ENCODE measurements around the gene WARS2.

WARS2 gene

DNA sequence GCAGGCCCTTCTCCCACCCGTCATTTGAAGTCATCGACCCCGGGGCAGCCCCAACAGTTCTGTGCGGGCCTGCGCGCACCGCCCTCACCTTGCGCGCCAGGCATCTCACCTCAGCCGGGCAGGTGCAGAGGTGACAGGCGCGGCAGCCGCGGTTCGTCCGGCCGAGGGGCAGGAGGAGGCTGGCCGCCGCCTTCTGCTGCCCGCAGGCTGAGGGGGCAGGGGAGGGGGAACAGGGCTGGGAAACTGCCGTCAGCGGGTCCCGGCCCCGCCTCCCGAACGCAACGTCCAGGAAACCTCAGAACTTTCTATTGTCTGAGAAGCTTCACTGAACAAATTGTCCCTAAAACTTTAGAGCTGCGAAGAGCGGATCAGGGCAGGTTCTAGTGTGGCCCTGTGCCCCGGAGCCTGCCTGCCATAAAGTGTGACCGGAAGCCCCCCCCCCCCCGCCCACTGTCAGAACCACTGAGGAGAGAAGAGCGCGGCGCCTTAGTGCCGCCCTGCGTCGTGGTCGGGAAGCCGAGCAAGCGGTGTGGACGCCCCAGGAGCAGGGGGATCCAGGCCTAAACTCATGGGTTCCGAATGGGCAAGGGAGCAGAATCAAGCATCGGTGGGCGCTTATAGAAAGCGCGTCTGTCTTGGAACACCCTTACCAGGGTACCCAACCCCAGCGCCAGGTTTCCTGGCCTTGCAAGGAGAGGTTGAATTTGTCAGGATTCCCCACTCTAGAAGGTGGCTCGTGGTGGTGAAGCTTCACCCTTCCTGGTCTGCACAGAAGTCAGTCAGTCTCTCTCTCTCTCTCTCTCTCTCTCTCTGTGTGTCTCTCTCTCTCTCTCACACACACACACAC lies 139.0 kb downstream of the WARS2 start:
- DNase-seq (ENCODE audit: extremely low read depth in 1 of 2, low read depth in 1 of 2), result no peak

DNA sequence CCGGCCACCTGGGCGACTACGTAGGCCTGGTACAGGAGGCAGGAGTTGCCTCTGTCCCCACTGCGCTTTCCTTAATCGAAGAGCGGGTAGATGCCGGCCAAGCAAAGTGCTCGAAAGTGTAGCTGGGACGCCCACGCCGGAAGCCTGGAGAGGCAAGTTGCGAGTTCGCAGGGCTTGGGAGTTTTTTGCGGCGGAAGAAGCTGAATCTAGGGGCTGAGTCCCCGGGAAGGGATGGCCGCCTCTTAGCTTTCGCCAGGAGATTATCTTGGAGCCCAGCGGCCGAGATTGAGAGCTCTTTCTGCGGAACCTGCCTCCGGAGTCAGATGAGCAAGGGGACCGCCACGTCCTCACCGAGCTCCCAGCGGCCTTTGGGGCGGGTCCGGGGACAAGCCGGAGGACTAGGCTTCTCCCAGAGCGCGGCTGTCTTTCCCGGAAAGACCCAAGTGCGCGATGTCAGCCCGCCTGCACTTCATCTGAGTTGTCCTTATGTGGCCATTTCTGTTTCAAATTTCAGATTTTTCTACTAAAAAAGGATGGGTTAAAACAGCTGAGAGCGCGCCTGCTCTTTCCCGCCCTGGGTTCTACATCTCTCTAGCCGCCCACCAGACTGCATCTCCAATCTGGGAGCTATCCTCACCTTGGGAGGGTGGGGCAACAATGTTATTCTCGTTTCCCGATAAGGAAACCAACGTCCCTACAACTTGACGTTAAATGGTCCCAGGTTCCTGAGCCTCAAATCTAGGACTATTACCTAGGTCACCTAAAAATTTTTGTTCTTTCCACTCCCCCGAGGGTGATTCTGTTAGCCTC lies 139.9 kb downstream of the WARS2 start:
- no peak for DNase-seq (ENCODE audit: extremely low read depth in 1 of 2, low read depth in 1 of 2)

DNA sequence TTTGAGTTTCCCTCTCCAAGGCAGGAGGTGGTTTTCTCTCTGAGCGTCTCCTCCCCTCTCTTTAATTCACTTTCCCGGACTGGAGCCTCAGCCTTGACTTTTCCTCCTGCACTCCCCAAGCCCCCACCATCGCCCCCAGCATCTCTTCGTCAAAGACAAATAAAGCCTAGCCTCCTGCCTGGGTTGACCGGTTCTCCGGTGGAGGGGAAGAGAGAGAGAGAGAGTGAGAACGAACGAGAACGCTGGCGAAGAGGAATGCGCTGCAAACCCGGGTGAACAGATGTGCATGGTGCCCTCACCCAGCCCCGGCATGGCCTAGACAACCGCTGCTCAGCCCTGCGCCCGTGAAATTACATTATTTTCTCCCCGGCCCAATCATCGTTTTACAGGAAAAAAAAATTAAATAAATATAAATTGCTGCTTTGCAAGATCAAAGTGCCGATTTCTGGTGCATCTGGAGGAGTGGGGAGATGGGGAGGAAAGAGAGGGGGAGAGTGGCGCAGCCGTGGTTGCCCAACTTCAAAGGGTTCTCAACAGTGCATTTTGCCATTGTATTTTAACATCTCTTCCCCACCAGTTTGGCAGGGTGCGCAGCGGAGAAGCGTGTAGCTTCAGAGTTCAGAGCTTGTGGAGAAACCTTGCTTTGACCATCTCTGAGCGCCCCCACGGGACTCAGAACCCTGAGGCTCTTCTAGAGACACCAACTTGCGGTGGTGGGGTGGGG lies 140.9 kb downstream of the WARS2 start:
- DNase-seq (ENCODE audit: extremely low read depth in 1 of 2, low read depth in 1 of 2), result no peak

DNA sequence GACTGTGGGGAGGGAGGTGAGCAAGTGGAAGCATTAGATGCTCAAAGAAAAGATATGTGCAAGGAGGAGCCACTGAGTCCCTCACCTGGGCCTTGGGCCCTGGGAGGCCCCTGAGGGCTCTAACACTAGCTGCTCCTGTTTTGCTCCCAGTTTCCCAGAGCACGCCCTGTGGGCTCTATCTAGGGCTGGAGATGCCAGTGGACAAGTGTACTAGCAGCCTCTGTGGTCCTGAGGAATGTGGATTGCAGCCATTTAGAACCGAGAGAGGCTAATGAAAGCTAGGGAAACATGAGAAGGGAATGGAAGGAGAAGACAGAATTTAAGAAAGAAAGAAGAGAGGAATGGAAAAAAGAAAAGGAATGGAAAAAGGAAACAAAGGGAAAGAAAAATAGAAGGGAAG lies 142.3 kb downstream of the WARS2 start:
- no peak for DNase-seq (ENCODE audit: extremely low read depth in 1 of 2, low read depth in 1 of 2)

DNA sequence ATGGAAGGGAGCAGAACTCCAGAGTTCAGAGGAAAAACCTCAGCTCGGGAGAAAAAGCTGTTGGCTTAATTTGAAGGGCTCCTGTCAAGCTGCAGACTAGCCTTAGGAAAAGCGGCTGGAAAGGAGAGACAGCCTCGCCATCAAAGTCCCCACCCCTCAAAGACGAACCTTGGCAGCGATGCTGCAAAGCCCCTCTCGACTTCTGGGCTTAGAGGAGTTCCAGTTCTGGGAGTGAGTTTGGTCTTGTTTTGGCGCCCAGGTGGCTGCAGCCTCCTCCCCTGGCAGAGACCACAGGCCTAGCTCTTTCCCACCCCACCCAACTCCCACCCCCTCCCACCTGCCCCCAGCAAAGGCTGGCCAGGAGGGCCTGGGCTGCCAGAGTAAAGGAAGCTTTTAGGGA lies 143.2 kb downstream of the WARS2 start:
- DNase-seq (ENCODE audit: extremely low read depth in 1 of 2, low read depth in 1 of 2), result no peak

DNA sequence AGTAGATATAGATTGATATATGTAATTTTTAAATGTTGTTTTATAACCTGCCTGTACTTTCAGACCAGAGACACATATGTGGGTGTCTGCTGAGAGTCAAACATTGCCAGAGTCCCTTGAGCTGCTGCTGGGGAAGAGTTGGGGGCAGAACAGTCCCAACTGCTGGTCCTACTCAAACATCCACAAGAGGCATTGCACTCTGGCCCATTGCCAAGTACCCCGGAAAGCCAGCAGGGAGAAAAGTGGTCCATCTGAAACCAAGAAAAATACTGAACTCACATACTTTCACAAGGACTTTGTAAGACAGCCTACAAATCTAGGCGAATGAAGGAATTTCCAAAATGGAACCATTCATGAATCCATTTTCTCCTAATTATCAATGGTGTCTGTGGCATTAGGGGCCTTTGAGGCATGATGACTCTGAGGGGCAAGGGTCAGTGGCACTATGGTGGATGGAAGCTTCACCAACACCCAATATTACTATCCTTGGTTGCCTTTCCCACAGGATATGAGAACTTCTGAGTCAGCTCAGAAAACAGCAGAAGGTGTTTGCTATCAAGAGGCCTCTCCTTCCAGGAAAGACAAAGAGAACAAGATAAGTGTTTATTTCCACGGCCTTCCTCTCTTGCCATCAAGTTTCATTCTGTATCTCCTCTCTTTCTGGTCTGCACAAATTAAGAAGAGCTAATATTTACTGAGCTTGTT lies 145.0 kb downstream of the WARS2 start:
- no peak for DNase-seq (ENCODE audit: extremely low read depth in 1 of 2, low read depth in 1 of 2)

DNA sequence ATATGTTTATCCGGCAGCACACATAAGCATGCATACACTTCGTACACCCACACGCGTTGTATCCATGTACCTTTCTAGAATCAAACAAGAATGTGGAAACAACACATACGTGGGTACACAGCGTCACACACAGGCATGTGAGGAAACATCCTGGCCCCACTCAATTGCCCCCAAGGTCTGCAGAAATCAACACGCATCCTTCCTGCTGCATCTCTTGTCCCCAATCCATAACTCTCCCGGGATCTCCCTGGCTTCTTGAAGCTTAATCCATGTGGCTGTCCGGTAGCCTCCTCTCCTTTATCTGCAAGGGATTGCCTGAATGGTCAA lies 146.8 kb downstream of the WARS2 start:
- no peak for DNase-seq (ENCODE audit: extremely low read depth in 1 of 2, low read depth in 1 of 2)

DNA sequence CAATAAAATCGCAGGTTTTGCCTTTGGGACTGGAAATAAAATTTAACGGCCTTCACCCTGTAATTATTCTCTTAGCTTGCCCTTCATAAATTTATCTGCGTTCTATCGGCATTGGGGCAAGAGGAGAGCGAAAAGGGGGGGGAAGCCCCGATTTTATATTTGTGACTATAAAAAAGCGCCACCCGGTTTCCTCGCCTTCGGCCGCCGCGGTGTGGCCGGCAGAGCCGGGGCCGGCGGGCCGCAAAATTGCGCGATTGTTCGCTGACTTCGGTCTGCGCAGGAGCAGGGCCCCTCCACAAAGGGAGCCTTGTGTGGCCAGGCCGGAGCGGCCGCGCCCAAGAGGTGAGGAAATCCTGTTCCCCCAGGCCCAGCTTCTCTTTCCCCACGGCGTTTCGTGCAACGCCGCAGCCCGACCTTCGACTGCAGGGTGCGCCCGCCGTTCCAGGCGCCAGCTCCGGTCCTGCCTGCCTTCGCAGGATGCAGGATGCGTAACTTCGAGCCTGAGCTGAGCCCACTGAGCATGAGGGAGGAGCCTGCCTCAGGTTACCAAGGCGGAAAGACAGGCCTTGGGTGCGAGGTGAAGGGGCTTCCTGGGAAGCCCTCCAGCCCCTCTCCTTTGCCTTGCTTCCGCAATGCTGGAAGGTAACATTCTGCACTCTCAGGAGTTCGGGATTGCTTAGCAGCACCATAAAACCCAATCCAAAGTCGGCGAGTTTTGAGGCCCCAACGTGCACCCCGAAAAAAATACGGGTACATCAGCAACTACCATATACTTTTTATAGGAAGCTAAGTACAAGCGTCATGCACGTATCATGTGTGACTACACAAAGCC lies 147.4 kb downstream of the WARS2 start:
- DNase-seq (ENCODE audit: extremely low read depth in 1 of 2, low read depth in 1 of 2), result no peak

DNA sequence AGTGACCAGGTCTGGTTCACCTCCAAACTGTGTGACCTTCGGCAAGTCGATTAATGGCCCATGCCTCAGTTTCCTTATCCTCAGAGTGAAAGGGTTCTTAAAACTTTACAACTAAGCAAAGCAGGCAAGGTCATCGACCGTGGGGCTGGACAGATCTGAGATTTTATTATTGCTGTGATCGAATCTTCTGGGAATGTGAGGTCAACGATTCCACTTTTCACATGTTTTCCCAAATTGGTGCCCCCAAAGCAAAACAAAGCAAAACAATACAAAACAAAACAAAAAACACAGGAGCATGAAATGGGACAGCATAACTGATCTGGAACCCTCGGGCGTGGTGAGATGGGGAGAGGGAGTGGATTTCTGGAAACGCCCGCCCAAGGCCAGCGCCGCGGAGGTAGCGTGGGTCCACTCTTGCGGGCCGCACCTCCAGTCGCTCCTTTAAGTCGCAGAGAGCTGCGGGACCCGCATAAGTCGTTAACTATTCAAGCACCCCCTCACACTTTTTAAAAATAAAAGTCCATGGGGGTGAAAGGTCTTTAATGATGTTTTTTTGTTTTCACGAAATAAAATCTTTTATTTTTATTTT lies 148.1 kb downstream of the WARS2 start:
- no peak for DNase-seq (ENCODE audit: extremely low read depth in 1 of 2, low read depth in 1 of 2)

DNA sequence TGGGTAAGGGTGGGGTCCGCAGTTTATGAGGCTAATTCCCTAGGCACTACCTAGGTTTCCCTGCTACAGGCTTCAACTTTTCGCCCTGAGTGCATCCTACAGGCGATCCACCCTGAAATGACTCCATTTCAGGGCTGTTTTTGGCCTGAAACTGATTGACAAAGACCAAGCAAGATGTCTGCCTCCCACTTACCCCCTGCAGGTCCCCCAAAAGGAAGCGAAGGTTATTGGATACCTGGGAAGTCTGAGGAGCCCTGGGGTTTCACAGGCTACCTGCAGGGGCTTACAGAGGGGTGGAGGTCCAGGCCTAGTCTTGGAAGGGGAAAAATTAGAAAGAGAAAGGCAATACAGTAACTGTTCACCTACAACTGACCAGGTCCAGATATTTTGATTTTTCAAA lies 149.0 kb downstream of the WARS2 start:
- no peak for DNase-seq (ENCODE audit: extremely low read depth in 1 of 2, low read depth in 1 of 2)

DNA sequence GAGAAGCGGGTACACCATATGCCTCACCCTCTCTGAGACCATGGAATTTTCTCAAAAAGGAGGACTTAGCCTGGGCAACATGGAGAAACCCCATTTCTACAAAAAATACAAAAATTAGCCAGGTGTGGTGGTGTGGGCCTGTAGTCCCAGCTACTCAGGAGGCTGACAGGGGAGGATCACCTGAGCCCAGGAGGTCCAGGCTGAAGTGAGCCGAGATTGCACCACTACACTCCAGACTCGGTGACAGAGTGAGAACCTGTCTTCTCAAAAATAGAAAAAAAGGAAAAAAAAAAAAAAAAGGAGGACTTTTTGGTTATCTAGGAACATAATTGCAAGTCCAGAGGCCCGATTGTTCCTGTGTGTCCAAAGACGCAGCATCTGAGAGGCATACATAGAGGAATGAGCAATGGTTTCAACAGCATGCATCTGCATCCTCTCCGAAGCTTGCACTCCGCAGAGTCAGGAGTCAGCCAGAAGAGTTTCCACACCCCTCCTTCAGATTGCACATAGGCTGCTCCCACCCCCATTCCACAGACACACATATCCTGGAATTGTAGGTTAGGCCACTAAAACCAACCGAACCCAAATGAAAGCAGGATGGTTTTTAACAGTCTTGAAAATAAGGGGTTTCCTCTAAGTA lies 149.8 kb downstream of the WARS2 start:
- DNase-seq (ENCODE audit: extremely low read depth in 1 of 2, low read depth in 1 of 2), result no peak

DNA sequence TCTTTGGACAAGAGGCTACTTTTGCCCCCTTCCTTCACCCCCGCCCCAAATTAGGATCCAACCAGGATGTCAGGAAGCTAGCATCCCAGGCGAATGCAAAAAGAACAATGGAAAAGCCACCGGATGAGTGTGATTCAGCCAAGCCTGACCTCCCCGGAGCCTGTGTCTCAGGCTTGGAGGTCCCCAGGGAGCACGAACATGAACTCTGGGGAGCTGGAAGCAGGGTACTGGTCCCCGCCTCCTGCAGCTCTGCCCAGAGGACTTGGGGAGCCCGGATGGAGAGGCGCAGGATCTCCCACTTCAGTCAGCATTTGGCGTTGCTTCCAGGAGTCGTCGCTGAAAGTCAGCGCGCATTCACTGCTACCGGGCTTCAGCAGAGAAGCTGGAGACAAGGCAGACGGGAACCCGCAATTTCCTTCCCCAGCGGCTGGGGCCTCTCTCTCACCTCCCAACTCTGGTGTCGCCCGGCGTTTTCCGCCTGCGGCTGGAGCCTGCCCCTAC lies 150.5 kb downstream of the WARS2 start:
- DNase-seq (ENCODE audit: extremely low read depth in 1 of 2, low read depth in 1 of 2), result no peak

DNA sequence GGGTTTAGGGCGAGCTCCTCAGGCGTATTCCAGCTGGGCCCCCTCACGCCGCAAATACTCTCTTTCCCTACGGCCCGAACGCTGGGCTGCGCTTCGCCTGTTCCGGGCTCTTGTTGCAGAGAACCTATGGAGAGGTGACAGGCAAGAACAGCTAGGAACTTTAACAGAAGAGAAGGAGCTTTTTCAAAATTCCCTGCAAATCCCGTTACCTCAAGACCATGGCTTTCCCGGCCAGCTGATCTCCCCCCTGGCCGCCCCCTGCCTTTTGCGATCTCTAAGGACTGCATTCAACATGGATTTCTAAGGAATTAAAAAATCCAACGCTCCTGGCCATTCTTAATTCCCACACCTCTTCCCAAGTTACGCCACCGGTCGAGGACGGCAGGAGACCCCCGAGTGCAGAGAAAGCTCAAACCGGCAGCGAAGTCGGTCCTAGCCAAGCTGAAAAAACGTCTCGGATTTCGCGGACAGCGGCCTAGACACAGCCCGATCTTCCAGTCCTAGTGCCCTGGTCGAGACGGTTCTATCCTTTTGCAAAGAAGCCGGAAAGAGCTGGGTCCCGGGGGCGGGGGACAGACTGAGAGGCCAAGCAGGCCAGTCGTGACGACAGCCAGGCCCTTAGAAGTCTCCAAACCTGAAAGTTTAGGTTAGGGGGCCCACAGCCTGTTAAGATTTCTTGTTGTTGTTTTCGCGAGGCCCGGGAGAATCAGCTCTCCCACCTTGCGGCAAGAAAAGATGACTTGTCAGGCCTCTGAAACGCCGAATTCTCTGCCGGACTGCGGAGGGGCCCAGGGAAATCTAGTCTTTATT lies 151.2 kb downstream of the WARS2 start:
- DNase-seq (ENCODE audit: extremely low read depth in 1 of 2, low read depth in 1 of 2), result no peak

DNA sequence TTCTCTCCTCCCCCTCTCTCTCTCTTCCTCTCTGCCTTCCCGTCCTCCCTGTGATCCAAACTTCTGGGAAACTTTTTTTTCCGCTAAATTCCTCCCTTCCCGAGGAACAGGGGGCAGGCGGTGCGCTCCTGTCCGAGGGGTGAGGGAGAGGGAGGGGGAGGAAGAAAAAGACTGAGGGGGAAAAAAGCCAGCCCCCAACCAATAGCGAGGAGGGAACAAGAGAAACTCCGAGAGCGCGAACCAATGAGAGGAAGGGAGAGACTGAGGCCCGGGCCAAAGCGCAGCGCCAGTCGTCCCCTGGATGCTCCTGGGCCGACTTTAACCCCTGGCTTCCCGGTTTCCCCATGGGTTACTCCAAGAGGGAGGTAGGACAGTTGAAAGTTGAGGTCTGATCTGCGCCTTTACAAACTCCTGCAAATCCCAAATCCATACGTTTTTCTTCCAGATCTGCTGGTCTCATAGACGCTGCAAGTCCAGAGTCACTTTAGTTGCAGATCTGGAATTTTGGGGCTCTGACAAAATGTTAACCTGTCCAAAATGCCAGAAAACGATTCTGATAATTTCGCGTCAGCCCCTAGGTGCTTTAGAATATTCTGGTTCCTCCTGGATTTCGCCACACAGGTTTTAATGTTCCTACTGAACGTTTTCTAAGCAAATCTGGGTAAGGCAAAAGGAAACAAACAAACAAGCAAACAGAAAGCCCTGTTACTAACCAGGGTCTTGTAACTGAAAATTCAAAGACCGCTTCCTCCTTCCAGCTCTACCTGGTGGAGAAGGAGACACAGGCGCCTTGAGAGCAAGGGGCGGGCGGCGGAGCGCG lies 152.1 kb downstream of the WARS2 start, which contains the start of gene TBX15:
Gene TBX15 (minus strand): TSS at position 158 of the 820 bp plus-strand sequence. CDS start 548 bp downstream, outside the sequence.
- no peak for DNase-seq (ENCODE audit: extremely low read depth in 1 of 2, low read depth in 1 of 2)

DNA sequence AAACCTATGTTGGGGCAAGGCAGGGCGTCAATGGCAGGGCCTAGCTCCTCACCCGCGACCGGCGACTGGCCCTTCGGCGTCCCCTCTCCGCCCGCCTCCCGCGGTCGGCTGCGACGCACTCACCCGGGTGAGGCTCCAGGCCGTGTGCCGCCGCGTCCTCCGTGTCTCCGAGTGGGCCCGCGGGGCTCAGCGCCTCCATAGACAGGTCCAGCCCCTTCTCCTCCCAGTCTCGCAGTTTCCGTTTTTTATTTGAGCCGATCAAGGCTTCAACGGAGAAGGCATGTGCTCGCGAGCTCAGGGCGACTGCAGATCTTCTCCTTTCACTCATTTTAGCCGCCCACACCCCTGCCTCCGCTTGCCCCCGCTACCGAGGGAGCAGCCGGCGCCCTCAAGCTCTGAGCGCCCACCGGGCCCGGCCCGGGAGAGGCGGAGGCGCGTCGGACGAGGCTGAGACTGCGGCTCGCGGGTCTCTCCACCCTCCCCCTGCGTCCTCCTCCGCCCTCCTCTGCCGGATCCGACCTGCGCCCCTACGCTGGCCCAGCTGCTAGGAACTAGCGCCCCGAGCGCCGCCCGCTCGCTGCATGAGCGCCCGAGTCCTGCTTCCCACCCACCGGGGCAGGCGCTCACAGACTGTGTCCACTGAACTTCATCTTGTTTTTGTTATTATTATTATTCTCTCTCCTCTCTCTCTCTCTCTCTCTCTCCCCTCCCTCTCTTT lies 152.8 kb downstream of the WARS2 start:
- no peak for DNase-seq (ENCODE audit: extremely low read depth in 1 of 2, low read depth in 1 of 2)

DNA sequence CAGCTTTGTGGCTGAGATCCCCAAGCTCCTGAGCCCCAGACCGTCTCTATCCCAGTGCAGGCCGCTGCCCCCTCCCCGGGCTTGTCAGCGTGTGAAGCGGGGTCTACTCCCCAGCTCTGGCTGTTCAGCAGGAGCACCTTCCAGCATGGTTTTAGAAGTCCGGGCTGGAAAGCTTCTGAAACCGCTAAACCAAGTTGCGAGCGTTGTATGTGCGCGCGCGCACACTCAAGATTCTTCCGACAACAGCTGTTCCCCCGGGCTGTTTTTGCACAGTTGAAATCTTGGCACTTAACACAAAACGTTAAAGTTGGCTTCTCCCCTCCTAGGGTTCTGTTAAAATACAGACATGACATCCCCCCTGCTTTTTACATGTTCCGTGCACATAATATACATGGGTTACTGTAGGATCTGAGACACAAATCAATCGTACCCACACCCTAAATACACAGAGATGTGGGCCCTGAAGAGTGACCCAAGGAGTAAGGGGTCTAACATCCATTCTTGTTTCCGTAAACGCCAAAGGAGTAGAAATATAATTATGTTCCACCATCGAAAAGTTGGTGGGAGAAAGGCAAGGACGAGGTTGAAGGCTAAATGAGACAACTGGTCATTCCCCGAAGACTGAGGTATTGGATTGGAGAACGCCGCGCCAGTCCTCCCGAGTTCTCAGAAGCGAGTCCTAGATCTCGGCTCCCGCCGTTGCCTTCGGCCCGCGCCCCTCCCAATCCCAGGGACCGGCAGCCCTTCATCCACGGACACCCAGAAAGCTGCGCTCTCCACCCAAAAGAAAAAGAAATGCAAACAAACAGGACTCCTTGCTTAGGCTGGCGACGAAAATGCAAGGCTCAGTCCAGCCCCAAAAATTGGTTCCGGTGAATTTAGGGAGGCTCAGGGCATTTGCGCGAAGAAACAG lies 153.6 kb downstream of the WARS2 start:
- no peak for DNase-seq (ENCODE audit: extremely low read depth in 1 of 2, low read depth in 1 of 2)
